Upper lobe of right lung (tissue), 1 donor: ENCODE results near the gene TXNRD2. TPM values are rescaled to one million over a fixed set of nuclear protein-coding genes. Genes with fewer than 3 reads are reported as not detected.
A peak's percentile ranks its signal among the peaks of the same experiment; 100 is the strongest.

Experiments used
- ATAC-seq: fragments of 200-7000 bp; cut with Tn5 transposase; one replicate; pipeline ENCODE4 v1.9.1; 2020; ENCODE audit warnings: mild to moderate bottlenecking, moderate library complexity
- DNase-seq: peaks from one replicate; pipeline ENCODE4 v3.0.0-alpha.2; 2020
- H3K27ac ChIP-seq: fragments of 200-600 bp; one replicate; pipeline ENCODE4 v1.8.0; 2022
- H3K27me3 ChIP-seq: fragments of 200-600 bp; one replicate; pipeline ENCODE4 v1.8.0; 2022; ENCODE audit warnings: mild to moderate bottlenecking
- H3K36me3 ChIP-seq: fragments of 200-600 bp; one replicate; pipeline ENCODE4 v1.8.0; 2022
- H3K4me1 ChIP-seq: fragments of 200-600 bp; one replicate; pipeline ENCODE4 v1.8.0; 2022
- H3K4me3 ChIP-seq: fragments of 200-600 bp; one replicate; pipeline ENCODE4 v1.8.0; 2022; ENCODE audit warnings: mild to moderate bottlenecking
- H3K9me3 ChIP-seq: fragments of 200-600 bp; one replicate; pipeline ENCODE4 v1.8.0; 2022
- CTCF ChIP-seq: fragments of 200-600 bp; IDR thresholded peaks from one replicate; pipeline ENCODE4 v1.8.0; 2022; ENCODE audit warnings: antibody characterized with exemption
- intact Hi-C: fragments of 100-400 bp; cut with DNase I; formaldehyde crosslinking; loops from one replicate; pipeline ENCODE4 v1.11.0; 2022
- total RNA-seq: library from RNA; stranded (reverse); fragmentation: NEBNext Ultra II Directional; extraction: Animal tissue kit (Norgen Biotek cat#: 25700); gene quantifications from one replicate; pipeline ENCODE4 v1.2.1, GENCODE V29; 2021
- donor health status: DM: no; HTN: yes; CAD: no; lungs with severe emphysema.

TXNRD2 gene
- total RNA-seq, 1 donor from 2014 or later, result 40.7 TPM

- no peaks in the 10 kb centered on the region for H3K9me3 ChIP-seq
- H3K4me3 ChIP-seq, result peak overlapping the region; percentile 15
- TF ChIP-seq CTCF, result no peak
- DNase-seq (peak; percentile 88), ATAC-seq (peak; percentile 63)
- H3K4me1 ChIP-seq, result peaks cover 25% of the 10 kb centered on the region
- intact Hi-C loops, result no loop called here
- H3K27ac ChIP-seq, result no peak overlapping the region
- H3K36me3 ChIP-seq, result peaks cover 6% of the 10 kb centered on the region
- H3K27me3 ChIP-seq, result no peaks in the 10 kb centered on the region
Measured at GRCh38 chr22:19959043-19959586, 17.5 kb upstream of the TXNRD2 start.

- ATAC-seq (no peak), DNase-seq (no peak)
- TF ChIP-seq CTCF, result no peak
- H3K27ac ChIP-seq, result no peak overlapping the region
- no peaks in the 10 kb centered on the region for H3K27me3 ChIP-seq
- H3K36me3 ChIP-seq, result no peaks in the 10 kb centered on the region
- no peaks in the 10 kb centered on the region for H3K9me3 ChIP-seq
- no peak overlapping the region for H3K4me3 ChIP-seq
- H3K4me1 ChIP-seq, result peaks cover 30% of the 10 kb centered on the region
- intact Hi-C loops, result no loop called here
Measured at GRCh38 chr22:19958083-19959042, 16.7 kb upstream of the TXNRD2 start.

GRCh38 chr22:19957445-19957844, 15.8 kb upstream of the TXNRD2 start:
- Histone ChIP-seq H3K4me1 (peaks cover 31% of the 10 kb centered on the region), H3K9me3 (no peaks in the 10 kb centered on the region), H3K36me3 (no peaks in the 10 kb centered on the region), H3K4me3 (no peak overlapping the region), H3K27ac (no peak overlapping the region), H3K27me3 (no peaks in the 10 kb centered on the region)
- ATAC-seq, result no peak
- no peak for TF ChIP-seq CTCF
- intact Hi-C loops, result no loop called here
- no peak for DNase-seq

- no peak overlapping the region for H3K4me3 ChIP-seq
- H3K9me3 ChIP-seq, result no peaks in the 10 kb centered on the region
- no peak for ATAC-seq
- H3K36me3 ChIP-seq, result no peaks in the 10 kb centered on the region
- intact Hi-C loops, result no loop called here
- no peaks in the 10 kb centered on the region for H3K27me3 ChIP-seq
- TF ChIP-seq CTCF, result no peak
- no peak for DNase-seq
- H3K4me1 ChIP-seq, result peaks cover 19% of the 10 kb centered on the region
- peak overlapping the region; percentile 6 for H3K27ac ChIP-seq
Measured at GRCh38 chr22:19955241-19956128, 13.9 kb upstream of the TXNRD2 start.

GRCh38 chr22:19951346-19951745, 9.7 kb upstream of the TXNRD2 start:
- TF ChIP-seq CTCF, result no peak
- Histone ChIP-seq H3K4me1 (peaks cover 29% of the 10 kb centered on the region), H3K27ac (no peak overlapping the region), H3K36me3 (peaks cover 8% of the 10 kb centered on the region), H3K4me3 (no peak overlapping the region), H3K27me3 (no peaks in the 10 kb centered on the region), H3K9me3 (no peaks in the 10 kb centered on the region)
- ATAC-seq (no peak), DNase-seq (no peak)
- intact Hi-C loops, result no loop called here
